MCF 10A (cell line): Measurements from ENCODE around the gene FGR. TPM values are rescaled to one million over a fixed set of nuclear protein-coding genes. Genes with fewer than 3 reads are reported as not detected.

Experiments
- BruUV-seq: library from RNA; stranded (reverse); fragments of 400-500 nt; replicated peaks from 2 replicates; lab custom pipeline; 2021; lab: Mats Ljungman, UMichigan
- CTCF ChIA-PET: fragments of 300-600 bp; sonication (Branson Sonifier 250); formaldehyde crosslinking; extraction: SDS; loops from one replicate; lab custom pipeline; 2021; ENCODE audit warnings: antibody characterized with exemption, inconsistent platforms; lab: Yijun Ruan, JAX
- POLR2A ChIA-PET: fragments of 300-600, 350-650 bp; sonication (Branson Sonifier 250); formaldehyde crosslinking; extraction: SDS; loops from one replicate; lab custom pipeline; 2020; ENCODE audit warnings: antibody characterized with exemption, inconsistent platforms; lab: Yijun Ruan, JAX
- DNase-seq: peaks from one replicate; pipeline ENCODE4 v3.0.0-alpha.2; 2018; ENCODE audit not compliant: unreplicated experiment
- H3K27ac Mint-ChIP-seq: one replicate; pipeline ENCODE4 v1.8.0; 2022; ENCODE audit warnings: mild to moderate bottlenecking, low read depth, mixed read lengths; ENCODE audit not compliant: unreplicated experiment
- H3K27me3 Mint-ChIP-seq: one replicate; pipeline ENCODE4 v1.8.0; 2022; ENCODE audit warnings: mixed read lengths; ENCODE audit not compliant: insufficient read depth, unreplicated experiment
- H3K36me3 Mint-ChIP-seq: one replicate; pipeline ENCODE4 v1.8.0; 2022; ENCODE audit warnings: mild to moderate bottlenecking, moderate library complexity, mixed read lengths; ENCODE audit not compliant: insufficient read depth, unreplicated experiment
- H3K4me1 Mint-ChIP-seq: one replicate; pipeline ENCODE4 v1.8.0; 2022; ENCODE audit warnings: mixed read lengths; ENCODE audit not compliant: insufficient read depth, unreplicated experiment
- H3K4me3 Mint-ChIP-seq: one replicate; pipeline ENCODE4 v1.8.0; 2022; ENCODE audit warnings: mild to moderate bottlenecking, moderate library complexity, mixed read lengths; ENCODE audit not compliant: unreplicated experiment
- H3K9me3 Mint-ChIP-seq: one replicate; pipeline ENCODE4 v1.8.0; 2022; ENCODE audit warnings: mixed read lengths; ENCODE audit not compliant: unreplicated experiment
- intact Hi-C: fragments of 100-400 bp; cut with micrococcal nuclease; formaldehyde crosslinking; loops from 2 replicates; pipeline ENCODE4 v1.14.1; 2022
- total RNA-seq: library from RNA; stranded (reverse); gene quantifications from 2 replicates; pipeline ENCODE4 v1.2.3, GENCODE V29; 2022
- TF ChIP-seq, protein P1 (sequence below): fragments of 200-600 bp; IDR thresholded peaks from one replicate; pipeline ENCODE4 v1.8.0; 2022; ENCODE audit warnings: antibody characterized with exemption, mild to moderate bottlenecking; ENCODE audit not compliant: unreplicated experiment

Gene FGR
- total RNA-seq, 1 experiment from 2014 or later = not detected

DNA sequence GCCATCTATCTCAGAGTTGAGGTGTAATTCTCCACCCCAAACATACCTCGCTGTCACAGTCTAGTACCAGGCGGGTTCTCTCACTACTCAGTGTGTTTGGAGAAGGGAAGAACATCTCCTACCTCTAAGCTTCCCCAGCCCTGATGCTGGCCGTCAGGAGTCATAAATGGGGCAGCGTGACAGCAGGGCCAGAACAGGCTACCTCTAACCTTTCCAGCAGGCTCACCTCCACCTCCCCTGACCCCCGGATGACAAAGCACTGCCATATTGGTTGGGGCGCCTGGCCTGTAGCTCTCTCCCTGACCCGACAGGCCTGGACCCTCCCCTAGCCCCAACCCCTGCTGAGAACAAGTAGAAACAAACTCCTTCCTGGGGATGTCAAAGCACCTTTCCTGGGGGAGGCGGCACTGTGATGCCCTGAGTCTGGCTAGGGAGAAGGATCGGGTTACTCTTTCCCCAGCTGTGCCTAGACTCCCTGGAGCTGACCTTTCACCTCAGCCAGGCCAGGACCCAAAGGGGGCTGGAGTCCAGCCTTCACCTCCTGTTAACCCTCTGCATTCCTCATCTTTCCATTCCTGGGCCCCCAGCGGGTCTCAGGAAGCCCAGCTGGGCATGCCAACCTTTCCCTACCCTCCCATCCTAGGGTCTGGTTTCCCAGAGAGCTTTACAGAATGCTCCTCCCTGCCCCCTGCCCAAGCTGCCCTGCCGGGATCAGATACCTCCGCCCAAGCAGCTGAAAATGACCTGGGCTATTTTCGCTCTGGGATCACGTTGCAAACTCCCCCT, 65.3 kb downstream of the FGR start:
- BruUV-seq = no TSS peak
- TF ChIP-seq, protein P1, sequence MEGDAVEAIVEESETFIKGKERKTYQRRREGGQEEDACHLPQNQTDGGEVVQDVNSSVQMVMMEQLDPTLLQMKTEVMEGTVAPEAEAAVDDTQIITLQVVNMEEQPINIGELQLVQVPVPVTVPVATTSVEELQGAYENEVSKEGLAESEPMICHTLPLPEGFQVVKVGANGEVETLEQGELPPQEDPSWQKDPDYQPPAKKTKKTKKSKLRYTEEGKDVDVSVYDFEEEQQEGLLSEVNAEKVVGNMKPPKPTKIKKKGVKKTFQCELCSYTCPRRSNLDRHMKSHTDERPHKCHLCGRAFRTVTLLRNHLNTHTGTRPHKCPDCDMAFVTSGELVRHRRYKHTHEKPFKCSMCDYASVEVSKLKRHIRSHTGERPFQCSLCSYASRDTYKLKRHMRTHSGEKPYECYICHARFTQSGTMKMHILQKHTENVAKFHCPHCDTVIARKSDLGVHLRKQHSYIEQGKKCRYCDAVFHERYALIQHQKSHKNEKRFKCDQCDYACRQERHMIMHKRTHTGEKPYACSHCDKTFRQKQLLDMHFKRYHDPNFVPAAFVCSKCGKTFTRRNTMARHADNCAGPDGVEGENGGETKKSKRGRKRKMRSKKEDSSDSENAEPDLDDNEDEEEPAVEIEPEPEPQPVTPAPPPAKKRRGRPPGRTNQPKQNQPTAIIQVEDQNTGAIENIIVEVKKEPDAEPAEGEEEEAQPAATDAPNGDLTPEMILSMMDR = no peak
- ChIA-PET POLR2A (interaction anchor here (0.6 to 5.0 kb wide), 8 partner anchors 11 to 156 kb away, joined by 3 to 53 read pairs (median 4); partner anchors contain the start of genes AHDC1 and FAM76A), CTCF (interaction anchor here (0.6 to 5.2 kb wide), 17 partner anchors 12 to 1100 kb away, joined by 3 to 53 read pairs (median 4); partner anchors contain the start of gene AHDC1)
- no peak for DNase-seq
- Mint-ChIP-seq H3K27me3 (no peaks in the 10 kb centered on the region), H3K4me1 (peaks cover 54% of the 10 kb centered on the region), H3K36me3 (no peaks in the 10 kb centered on the region), H3K9me3 (no peaks in the 10 kb centered on the region), H3K27ac (peak overlapping the region; percentile 79), H3K4me3 (no peak overlapping the region)
- intact Hi-C loops = no loop called here

DNA sequence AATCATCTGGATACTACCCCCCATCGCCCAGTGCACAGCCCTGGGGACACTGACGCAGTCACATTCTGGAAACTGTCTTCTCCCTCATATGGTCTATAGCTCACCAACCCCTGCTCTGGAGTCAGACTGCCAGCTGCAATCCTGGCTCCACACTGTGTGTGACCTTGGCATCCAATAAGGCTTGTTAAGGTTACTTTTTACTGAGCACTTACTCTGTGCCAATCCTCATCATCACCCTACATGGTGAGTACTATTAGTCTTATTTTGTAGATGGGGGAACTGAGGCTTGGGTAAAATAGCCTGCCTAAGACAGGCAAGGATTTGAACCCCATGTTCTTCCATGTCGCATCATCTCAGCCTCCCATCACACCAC, 65.9 kb downstream of the FGR start:
- intact Hi-C loops = no loop called here
- no TSS peak for BruUV-seq
- peak; percentile 22 for DNase-seq
- Mint-ChIP-seq H3K4me1 (peaks cover 48% of the 10 kb centered on the region), H3K9me3 (no peaks in the 10 kb centered on the region), H3K4me3 (peak overlapping the region; percentile 51), H3K27ac (no peak overlapping the region), H3K36me3 (no peaks in the 10 kb centered on the region), H3K27me3 (no peaks in the 10 kb centered on the region)
- CTCF ChIA-PET = interaction anchor here (0.6 to 5.2 kb wide), 17 partner anchors 8 to 179 kb away, joined by 3 to 53 read pairs (median 4); partner anchors contain the start of gene AHDC1
- POLR2A ChIA-PET = interaction anchor here (1.8 to 5.0 kb wide), 3 partner anchors 11 to 35 kb away, joined by 5 to 53 read pairs (median 8); partner anchors contain the start of gene AHDC1
- TF ChIP-seq, protein P1 = no peak

DNA sequence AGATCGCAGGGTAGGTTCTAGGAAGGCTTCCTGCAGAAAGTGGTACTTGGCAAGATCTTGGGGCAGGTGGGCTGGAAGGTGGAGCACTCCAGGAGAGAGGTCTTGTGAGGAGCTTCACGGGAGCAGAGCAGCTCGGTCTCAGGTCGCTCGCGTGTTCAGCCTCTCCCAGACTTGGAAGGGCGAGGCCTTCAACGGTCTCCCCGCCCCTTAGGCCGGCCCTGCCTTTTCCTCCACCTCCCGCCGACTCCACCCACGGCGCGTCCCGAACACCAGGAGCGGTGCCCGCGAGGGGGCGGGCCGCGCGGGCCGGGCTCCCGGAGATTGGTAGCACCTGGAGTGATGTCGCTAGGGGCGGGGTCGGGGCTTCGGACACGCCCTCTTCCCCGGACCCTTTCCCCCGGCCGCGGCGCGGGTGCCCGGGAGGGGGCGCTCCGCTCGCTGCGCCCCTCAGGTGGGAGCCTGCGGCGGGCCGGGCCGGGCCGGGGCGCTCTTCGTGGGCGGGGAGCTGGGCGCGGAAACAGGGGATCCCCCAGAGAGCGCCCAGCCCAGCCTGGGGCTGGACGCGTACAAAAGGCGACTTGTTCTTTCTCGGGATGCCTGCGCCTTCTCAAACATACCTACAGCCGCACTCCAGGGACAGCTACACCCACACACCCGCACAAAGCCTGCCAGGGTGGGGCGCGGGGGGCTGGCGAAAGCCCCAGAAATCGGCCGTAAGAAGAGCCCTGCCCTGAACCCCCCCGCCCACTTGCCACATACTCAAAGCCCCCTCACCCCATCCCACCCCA, 66.5 kb downstream of the FGR start:
- ChIA-PET POLR2A (interaction anchor here (0.7 to 5.0 kb wide), 8 partner anchors 11 to 246 kb away, joined by 3 to 53 read pairs (median 4); partner anchors contain the start of genes AHDC1 and WASF2), CTCF (interaction anchor here (0.6 to 5.2 kb wide), 22 partner anchors 8 to 179 kb away, joined by 3 to 53 read pairs (median 4); partner anchors contain the start of gene AHDC1)
- H3K36me3 Mint-ChIP-seq = no peaks in the 10 kb centered on the region
- TF ChIP-seq, protein P1 = peak; percentile 64
- no TSS peak for BruUV-seq
- H3K9me3 Mint-ChIP-seq = no peaks in the 10 kb centered on the region
- peaks cover 43% of the 10 kb centered on the region for H3K4me1 Mint-ChIP-seq
- DNase-seq = peak; percentile 97
- intact Hi-C loops = no loop called here
- peak overlapping the region; percentile 61 for H3K4me3 Mint-ChIP-seq
- peak overlapping the region; percentile 22 for H3K27ac Mint-ChIP-seq
- H3K27me3 Mint-ChIP-seq = no peaks in the 10 kb centered on the region

DNA sequence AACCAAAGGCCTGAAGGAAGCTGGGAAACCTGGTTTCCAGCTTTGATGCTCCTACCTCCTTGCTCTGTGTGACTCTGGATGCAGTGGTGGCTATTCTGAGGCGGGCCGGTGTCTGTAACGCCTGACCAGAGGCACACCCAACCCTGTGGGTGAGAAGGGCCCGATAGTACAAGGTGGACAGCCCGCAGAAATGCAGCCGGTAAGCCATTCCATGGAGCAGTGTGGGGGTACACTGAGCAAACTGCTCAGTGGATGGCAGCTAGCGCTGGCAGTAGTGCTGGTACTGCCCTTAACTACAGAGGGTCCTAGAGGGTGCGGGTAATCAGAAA, 67.0 kb downstream of the FGR start:
- H3K9me3 Mint-ChIP-seq = no peaks in the 10 kb centered on the region
- BruUV-seq = no TSS peak
- intact Hi-C loops = no loop called here
- peak overlapping the region; percentile 61 for H3K4me3 Mint-ChIP-seq
- H3K27ac Mint-ChIP-seq = peak overlapping the region; percentile 22
- peaks cover 44% of the 10 kb centered on the region for H3K4me1 Mint-ChIP-seq
- no peaks in the 10 kb centered on the region for H3K36me3 Mint-ChIP-seq
- TF ChIP-seq, protein P1 = no peak
- ChIA-PET POLR2A (interaction anchor here (0.7 to 5.0 kb wide), 8 partner anchors 10 to 245 kb away, joined by 3 to 53 read pairs (median 4); partner anchors contain the start of genes AHDC1 and WASF2), CTCF (interaction anchor here (0.6 to 5.2 kb wide), 13 partner anchors 9 to 894 kb away, joined by 3 to 53 read pairs (median 5); partner anchors contain the start of gene AHDC1)
- no peak for DNase-seq
- no peaks in the 10 kb centered on the region for H3K27me3 Mint-ChIP-seq
